Stimulated activated CD4-positive, alpha-beta T cell treated with anti-CD3 and anti-CD28 coated beads, Interleukin-12 subunit alpha, Interleukin-12 subunit beta, amount 100 ng/mL, for 48 hours (primary cell): ENCODE measurements around the gene TNNI2.

Experiments
- DNase-seq, 3 donors: peaks; one replicate each; pipeline ENCODE4 v3.0.0-alpha.2; 2020; ENCODE audit warnings: low read depth in 2 of 3, low spot score in 1 of 3

Gene TNNI2

GRCh38 chr11:1832211-1832919, 6.4 kb upstream of the TNNI2 start:
- DNase-seq, result peak in 1 of 3 donors; percentile 51

GRCh38 chr11:1832920-1833295, 5.9 kb upstream of the TNNI2 start:
- DNase-seq, result no peak

GRCh38 chr11:1834062-1834610, 4.6 kb upstream of the TNNI2 start:
- no peak for DNase-seq

GRCh38 chr11:1834779-1835670, 3.8 kb upstream of the TNNI2 start, which contains the start of gene SYT8:
TSS of gene SYT8 (plus strand) at chr11:1834990. CDS start at chr11:1835106, 116 bp downstream.
- no peak for DNase-seq

- no peak for DNase-seq
Observed at GRCh38 chr11:1835671-1836010, 3.1 kb upstream of the TNNI2 start.

- DNase-seq, result no peak
Observed at GRCh38 chr11:1836011-1836945, 2.5 kb upstream of the TNNI2 start.

- peak; percentile 46 to 74 (median 71) for DNase-seq
Observed at GRCh38 chr11:1837171-1838076, 1.4 kb upstream of the TNNI2 start.

- no peak for DNase-seq
Observed at GRCh38 chr11:1838077-1838425, 730 bp upstream of the TNNI2 start.

GRCh38 chr11:1839204-1839923, 583 bp downstream of the TNNI2 start:
- no peak for DNase-seq

GRCh38 chr11:1839924-1840779, 1.4 kb downstream of the TNNI2 start:
- DNase-seq, result no peak

GRCh38 chr11:1840780-1841480, 2.1 kb downstream of the TNNI2 start:
- DNase-seq, result no peak

GRCh38 chr11:1841511-1842148, 2.8 kb downstream of the TNNI2 start:
- DNase-seq, result no peak

- DNase-seq, result no peak
Observed at GRCh38 chr11:1842149-1843097, 3.6 kb downstream of the TNNI2 start.

- DNase-seq, result no peak
Observed at GRCh38 chr11:1843098-1843473, 4.3 kb downstream of the TNNI2 start.

GRCh38 chr11:1843796-1844195, 5.0 kb downstream of the TNNI2 start:
- no peak for DNase-seq
